HK-2 (cell line): Measurements from ENCODE around the gene SVIL.
"Not testable (repeated sequence)": the region's sequence is repeated elsewhere in the genome, so short reads cannot be mapped to it uniquely, and the experiment has no call there.

Experiments used
- DNase-seq: peaks from one replicate; pipeline ENCODE4 v3.0.0-alpha.2; 2018; ENCODE audit not compliant: unreplicated experiment

The SVIL gene

GRCh38 chr10:29620112-29620690 lies 14.6 kb downstream of the SVIL start:
- no peak for DNase-seq

- DNase-seq, result no peak
These were observed 15.5 kb downstream of the SVIL start for GRCh38 chr10:29619241-29619669.

DNA sequence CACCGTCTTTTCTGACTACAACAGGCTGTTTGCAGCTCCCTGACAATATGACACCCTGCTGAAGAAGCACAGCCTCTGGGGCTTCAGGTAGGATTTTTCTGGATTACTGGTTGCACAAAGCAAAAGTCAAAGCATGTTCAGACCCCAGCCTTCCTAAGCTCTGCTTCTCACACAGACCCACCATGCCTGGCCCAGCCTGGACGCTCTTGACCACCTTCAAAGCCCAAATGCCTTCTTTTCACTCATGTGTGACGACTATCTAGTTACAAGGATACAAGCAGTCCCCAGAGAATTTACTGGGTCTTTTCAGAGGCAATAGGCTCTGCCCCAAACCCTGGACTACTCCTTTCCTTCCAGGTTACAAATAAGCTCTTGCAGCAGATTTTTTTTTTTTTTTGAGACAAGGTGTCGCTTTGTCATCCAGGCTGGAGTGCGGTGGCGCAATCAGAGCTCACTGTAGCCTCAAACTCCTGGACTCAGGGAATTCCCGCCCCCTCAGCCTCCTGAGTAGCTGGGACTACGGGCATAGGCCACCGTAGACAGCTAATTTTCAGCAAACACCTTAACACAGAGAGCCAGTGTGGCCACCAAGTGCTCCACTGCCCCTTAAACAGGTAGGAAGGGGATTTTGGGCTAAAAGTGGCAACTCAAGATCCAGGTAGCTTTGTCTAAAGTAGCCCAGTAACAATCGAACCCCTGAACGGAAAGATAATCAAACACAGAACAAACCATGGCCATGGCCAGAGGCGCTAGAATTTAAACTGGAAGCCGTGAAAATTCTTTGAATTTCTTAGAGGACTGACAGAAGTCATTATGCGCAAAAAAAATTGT lies 16.2 kb downstream of the SVIL start:
- DNase-seq, result peak; percentile 58

DNA sequence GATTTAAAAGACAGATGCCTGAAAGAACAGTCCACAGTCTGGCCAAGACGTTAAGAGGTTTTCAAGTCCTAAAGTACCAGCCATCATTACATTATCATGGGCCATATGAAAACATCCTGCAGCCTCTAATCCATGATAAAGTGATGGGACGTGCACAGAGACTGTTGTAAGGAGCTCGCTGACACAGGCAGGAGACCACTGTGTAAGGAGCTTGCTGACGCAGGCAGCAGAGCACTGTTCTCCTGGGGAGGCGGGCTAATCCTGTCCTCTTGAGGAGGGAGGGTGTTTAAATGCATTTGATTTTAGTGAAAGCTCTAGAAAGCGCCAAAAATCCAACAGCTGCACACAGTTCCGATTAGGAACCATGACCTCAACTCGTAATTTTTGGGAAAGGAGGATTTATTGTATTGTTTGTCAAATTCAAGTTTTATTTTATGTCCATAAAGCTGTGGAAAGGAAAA lies 16.9 kb downstream of the SVIL start:
- no peak for DNase-seq

DNA sequence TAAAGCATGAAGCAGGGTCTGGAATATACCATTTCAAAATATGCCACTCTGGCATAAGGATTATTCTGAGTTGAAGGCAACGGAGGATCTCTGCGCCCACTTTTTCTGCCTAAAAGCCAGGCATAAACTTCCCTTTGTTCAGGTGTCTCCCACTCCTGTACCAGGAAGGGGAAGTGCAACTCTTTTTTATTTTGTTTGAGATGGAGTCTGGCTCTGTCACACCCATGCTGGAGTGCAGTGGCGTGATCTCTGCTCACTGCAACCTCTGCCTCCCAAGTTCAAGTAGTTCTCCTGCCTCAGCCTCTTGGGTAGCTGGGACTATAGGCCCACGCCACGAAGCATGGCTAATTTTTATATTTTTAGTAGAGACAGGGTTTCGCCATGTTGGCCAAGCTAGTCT lies 18.2 kb downstream of the SVIL start:
- DNase-seq, result no peak

GRCh38 chr10:29615195-29615594 lies 19.6 kb downstream of the SVIL start:
- DNase-seq, result no peak

DNA sequence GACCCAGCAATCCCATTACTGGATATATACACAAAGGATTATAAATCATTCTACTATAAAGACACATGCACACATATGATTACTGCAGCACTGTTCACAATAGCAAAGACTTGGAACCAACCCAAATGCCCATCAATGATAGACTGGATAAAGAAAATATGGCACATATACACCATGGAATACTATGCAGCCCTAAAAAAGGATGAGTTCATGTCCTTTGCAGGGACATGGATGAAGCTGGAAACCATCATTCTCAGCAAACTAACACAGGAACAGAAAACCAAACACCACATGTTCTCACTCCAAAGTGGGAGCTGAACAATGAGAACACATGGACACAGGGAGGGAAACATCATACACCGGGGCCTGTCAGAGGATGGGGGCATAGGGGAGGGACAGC lies 20.5 kb downstream of the SVIL start:
- DNase-seq, result not testable (repeated sequence)

DNA sequence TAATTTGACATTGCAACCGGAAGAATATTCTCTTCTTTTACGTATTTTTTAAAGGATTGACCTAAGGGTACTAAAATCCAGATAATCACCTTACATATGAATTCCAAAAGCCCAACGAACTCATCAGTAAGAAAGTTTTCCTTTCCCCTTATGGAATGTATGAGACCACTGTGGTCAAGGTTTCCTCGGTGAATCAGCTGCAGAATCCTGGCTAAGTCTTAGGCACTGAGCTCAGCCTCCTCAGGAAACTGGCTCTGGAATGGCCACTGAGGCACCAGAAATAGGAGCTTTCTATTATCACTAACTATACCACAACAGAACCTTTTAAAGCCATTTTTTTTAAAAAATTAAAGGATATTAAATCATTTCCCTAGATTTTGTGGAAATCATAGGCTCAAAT lies 21.0 kb downstream of the SVIL start:
- DNase-seq, result no peak

DNA sequence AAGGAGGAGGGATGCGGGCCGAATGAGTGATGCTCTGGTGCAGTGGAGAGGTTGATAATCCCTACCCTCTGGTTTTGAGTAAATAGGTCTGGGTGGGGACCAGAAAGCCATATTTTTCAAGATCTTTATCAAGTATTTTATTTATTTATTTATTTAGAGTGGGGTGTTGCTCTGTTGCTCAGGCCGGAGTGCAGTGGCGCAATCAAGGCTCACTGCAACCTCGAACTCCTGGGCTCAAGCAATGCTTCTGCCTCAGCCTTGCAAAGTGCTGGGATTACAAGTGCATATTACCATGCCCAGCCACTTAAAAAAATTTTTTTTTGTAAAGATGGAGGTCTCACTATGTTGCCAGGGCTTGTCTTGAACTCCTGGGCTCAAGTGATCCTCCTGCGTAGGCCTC lies 21.6 kb downstream of the SVIL start:
- no peak for DNase-seq

DNA sequence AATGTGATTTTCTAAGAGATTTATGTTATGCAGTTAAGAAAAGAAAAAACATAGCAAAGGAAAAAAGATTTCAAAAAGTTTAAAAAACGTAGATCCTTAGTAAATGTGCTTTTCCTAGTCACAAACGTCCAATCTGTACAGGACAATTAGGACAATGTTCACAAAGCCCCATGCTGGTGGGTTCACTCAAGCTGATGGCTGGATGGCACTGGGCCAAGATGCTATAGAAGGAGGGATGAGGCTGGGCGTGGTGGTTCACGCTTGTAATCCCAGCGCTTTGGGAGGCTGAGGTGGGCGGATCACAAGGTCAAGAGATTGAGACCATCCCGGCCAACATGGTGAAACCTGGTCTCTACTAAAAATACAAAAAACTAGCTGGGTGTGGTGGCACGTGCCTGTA lies 22.1 kb downstream of the SVIL start:
- DNase-seq, result no peak

- no peak for DNase-seq
These were observed 22.9 kb downstream of the SVIL start for GRCh38 chr10:29611781-29612381.

- no peak for DNase-seq
These were observed 23.7 kb downstream of the SVIL start for GRCh38 chr10:29610876-29611647.

- not testable (repeated sequence) for DNase-seq
These were observed 24.4 kb downstream of the SVIL start for GRCh38 chr10:29610331-29610730.

- no peak for DNase-seq
These were observed 25.1 kb downstream of the SVIL start for GRCh38 chr10:29609696-29610095.

- no peak for DNase-seq
These were observed 26.1 kb downstream of the SVIL start for GRCh38 chr10:29608476-29609301.

DNA sequence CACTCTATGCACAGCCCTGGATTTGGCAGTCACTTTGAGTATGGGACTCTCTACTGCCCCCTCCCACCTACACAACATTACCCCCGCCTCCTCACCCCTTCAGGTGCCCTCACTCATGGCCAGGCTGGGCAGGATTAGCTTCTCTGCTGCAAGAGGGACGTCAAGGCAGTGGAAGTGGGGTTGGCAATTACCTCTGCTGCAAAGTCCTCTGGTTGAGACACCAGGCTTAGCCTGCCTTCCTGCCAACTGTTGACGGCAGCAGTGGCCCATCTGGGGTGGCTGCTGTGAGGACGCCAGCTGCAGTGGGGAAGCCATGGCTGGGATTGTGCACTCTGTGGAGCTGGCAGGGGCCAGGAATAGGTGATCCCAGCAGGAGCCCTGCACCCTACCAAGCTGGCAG lies 26.7 kb downstream of the SVIL start:
- DNase-seq, result no peak

GRCh38 chr10:29607576-29607975 lies 27.2 kb downstream of the SVIL start:
- no peak for DNase-seq

DNA sequence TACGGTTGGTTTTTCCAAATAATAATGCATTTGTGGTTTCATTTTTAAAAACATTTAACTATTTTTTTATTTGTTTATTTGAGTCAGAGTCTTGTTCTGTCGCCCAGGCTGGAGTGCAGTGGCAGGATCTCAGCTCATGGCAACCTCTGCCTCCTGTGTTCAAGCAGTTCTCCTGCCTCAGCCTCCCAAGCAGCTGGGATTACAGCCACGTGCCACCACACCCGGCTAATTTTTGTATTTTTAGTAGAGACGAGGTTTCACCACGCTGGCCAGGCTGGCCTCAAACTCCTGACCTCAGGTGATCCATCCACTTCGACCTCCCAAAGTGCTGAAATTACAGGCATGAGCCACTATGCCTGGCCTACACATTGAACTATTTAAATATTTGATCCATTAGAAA lies 28.1 kb downstream of the SVIL start:
- not testable (repeated sequence) for DNase-seq

- DNase-seq, result no peak
These were observed 30.4 kb downstream of the SVIL start for GRCh38 chr10:29604291-29604825.

GRCh38 chr10:29603223-29603896 lies 31.4 kb downstream of the SVIL start:
- DNase-seq, result no peak
